GM21529 (cell line): ENCODE results near the gene GRAMD1B.

Experiments
- ATAC-seq: cut with Tn5 transposase; IDR thresholded peaks from one replicate; pipeline ENCODE4 v1.9.1; 2021; ENCODE audit not compliant: unreplicated experiment

GRAMD1B gene

GRCh38 chr11:123429913-123430720 lies at the start of gene GRAMD1B:
GRAMD1B (plus strand) TSS chr11:123430269; CDS start chr11:123430793, 524 bp downstream.
- peak; percentile 64 for ATAC-seq

DNA sequence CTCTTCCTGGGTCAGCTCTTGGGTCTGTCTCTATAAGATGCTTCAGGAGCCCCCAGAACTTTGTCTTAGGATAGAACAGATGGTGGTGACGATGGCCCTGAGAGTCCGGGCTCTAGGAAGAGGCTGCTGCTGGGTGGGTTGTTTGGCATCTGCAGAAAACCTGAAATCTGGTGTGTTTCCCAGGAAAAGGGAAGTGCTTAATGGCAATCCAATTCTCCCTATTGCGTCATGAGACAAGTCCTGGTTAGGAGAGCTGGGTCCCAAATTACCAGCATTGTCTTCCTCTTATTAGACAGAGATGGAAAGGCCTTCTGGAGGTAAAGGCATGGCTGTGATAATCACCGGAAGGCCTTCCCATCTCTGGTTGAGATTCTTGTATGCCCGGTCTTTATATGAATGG lies 48.9 kb upstream of the GRAMD1B start:
- no peak for ATAC-seq

GRCh38 chr11:123381817-123382554 lies 48.1 kb upstream of the GRAMD1B start:
- peak; percentile 83 for ATAC-seq

DNA sequence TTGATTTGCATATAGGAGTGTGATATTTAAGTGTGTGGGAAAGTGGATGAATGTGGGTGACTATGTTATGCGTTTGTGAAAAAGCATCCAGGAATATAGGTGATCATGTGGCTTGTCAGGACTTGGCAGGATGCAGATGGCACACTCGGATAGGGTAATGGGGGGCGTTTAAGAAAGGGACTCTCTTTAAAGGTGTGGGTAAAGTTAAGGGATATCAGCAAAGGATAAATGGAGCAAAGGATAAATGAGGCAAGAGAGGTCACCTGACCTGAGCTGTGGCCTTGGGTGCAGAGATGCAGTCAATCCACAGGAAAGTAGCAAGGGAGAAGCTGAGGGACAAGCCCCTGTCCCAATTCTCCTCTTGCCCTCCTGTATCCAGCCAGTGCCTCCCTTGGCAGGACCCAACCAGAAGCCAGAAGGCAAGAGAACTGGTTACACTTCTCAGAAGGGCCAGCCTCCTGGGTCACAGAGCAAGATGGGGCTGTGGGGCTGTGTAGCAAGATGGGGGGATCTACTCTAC lies 47.5 kb upstream of the GRAMD1B start:
- peak; percentile 4 for ATAC-seq

DNA sequence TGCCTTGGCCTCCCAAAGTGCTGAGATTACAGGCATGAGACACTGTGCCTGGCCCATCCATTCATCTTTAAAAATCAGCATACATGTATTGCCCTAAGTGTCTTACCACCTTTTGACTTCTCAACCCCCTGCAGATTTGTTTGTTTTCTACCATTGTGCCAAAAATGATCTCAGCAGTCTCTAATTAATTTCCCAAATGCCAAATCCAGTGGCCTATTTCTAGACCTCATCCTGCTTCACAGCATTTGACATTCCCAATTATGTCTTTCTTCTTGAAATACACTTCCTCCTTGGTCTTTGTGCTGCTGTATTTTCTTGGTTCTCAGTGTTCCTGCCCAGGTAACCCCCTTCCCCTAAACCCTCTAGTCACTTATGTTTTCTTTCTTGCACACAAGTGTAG lies 46.0 kb upstream of the GRAMD1B start:
- ATAC-seq = no peak

GRCh38 chr11:123386796-123387510 lies 43.1 kb upstream of the GRAMD1B start:
- no peak for ATAC-seq

DNA sequence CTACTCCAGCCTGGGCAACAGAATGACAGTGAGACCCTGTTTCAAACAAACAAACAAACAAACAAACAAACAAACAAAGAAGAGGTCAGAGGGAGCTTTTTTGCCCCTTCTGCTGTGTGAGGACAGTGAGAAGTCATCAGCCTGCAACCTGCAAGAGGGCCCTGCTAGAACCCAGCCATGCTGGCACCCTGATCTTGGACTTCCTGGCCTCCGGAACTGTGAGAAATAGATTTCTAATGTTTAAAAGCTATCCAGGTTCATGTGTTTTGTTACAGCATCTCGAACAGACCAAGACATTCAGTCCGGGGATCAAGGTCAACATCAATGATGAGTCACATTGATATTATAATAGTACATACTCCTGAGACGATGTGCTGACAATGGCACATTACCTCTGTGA lies 41.4 kb upstream of the GRAMD1B start:
- no peak for ATAC-seq

DNA sequence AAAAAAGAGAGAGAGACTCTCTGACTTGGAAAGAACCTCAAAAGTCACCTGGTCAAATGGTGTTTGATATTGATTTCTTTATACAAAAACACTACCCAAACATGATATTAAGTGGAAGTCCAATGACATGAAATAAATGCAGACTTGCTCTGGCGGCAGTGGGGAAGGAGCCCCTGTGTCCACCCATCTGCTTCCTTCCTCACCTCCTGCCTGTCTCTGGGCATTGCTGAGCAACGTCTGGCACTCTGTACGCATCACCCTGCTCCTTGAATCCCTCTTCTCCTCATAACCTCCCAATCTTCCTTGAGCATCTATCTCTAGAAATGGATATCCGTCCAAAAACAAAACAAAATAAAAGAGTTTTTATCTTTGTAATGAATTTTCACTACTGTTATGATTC lies 39.9 kb upstream of the GRAMD1B start:
- ATAC-seq = no peak

GRCh38 chr11:123391646-123392348 lies 38.3 kb upstream of the GRAMD1B start:
- ATAC-seq = no peak

- no peak for ATAC-seq
Measured at GRCh38 chr11:123392431-123392830, 37.6 kb upstream of the GRAMD1B start.

DNA sequence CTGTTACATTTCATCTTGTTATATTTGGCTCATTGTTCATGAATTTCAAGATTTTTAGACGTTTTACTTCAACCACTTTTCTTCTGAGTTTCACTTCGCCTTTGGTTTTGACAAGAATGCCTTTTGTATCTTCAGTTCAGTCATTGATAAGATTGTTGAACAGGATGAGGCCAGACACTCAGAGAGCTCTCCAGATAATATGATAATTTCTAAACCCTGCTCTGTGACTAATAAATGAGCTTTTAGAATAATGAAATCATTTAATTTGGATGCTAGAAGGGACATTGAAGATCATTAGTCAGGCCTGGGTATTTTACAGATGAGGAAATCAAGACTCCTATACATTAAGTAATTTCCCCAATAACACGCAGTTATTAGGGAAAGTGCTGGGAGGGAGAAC lies 37.2 kb upstream of the GRAMD1B start:
- ATAC-seq = peak; percentile 52

DNA sequence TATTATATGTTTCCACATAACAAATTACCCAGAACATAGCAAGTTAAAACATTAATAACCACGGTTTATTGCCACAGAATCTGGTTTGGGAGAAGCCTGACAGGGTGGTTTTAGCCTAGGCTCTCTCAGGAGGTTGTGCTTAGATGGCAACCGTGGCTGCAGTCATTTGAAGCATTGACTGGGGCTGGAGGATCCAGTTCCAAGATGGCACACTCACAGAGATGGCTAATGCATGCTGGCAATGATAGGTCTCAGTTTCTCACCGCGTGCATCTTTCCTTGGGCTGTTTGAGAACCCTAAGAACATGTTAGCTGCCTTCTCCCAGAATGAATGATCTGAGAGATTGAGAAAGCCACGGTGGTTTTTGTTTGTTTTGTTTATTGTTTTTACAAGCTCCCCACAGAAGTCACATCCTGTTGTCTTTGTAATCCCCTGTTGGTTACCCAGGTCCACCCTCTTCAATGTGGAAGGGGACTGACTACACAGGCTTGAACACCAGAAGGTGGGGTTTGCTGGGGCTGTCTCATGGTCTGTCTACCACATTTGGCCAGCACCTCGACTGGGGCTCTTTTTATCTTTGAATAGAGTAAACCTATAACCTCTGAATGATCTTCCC lies 36.6 kb upstream of the GRAMD1B start:
- ATAC-seq = no peak

DNA sequence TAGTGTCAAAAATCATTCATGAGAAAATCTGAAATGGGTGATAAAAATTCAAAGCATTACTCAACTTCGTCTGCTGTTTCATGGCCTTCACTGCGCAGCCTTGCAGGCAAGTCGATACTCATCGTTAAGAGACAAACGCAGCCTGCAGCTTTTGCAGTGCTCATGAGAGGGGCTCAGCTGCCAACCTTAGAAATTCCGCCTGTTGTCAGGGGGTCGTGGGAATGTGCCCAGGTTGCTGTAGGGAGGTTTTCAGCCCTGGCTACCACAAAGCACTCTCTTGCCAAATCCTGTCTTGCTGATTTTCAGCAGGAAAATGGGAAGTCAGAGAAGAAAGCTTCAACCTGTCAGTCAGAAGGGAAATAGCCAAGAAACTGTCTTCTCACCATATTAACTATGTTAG lies 25.4 kb upstream of the GRAMD1B start:
- ATAC-seq = no peak

DNA sequence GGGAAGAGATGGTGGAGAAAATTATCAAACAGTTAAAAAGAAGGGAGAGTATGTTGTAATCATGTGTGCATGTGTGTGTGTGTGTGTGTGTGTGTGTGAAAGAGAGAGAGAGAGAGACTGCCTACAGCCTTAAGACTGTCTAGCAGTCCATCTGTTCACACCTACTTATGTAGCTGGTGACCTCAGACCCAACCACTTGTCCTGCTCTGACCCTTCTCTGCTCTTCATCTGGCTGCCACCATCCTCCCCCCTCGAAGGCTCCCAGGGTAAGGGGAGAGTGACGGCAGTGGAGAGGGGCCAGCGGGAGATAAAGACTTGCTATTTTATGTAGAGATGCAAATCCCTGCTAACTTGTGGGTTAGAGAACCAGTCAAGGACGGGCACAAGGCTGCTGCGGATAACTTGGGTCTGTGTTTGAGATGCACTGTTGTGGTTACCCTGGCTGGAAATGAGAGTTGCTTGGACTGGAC lies 24.9 kb upstream of the GRAMD1B start:
- peak; percentile 53 for ATAC-seq

GRCh38 chr11:123406441-123407129 lies 23.5 kb upstream of the GRAMD1B start:
- peak; percentile 47 for ATAC-seq

DNA sequence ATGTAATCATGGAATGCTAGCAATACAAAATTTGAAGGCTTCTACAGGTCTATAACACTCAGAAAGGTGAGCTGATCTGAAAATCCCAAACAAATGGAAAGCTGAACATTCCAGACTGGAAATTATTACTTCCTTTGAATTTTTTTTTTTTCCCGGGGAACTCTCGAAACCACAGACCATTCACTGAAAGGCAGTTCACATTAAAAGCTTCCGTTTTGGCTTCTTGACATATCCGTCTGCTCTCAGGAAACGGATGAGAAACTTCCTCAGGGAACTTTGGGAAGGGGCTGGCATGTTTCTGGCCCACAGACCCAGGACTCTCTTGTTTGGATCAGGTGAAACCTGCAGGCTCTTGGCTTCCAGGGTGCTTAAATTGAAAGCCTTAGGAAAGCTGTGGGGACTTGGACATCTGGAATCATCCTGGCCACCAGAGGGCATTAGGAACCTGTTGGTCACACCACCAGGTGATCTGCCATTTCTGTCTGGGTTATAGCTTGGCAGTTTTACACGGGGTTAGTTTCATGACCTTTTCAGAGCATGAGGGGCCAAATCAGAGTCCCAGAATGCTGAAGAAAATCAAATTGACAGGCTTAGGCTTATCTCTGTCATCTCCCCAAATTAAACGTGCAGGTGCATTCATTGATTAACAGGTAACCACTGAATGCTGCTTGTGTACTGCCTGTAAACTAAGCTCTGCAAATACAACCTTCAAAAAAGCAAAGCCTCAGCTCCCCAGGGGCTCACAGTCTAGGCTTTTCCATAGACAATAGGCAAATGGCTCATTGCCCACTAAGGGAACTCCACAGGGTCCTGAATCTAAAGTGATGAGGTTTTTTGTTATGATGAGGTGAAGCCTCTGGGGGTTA lies 22.7 kb upstream of the GRAMD1B start:
- peak; percentile 42 for ATAC-seq

- no peak for ATAC-seq
Measured at GRCh38 chr11:123407996-123408597, 22.0 kb upstream of the GRAMD1B start.
